ENCODE results near the gene GOLGA5. TPM values are rescaled to one million over a fixed set of nuclear protein-coding genes. Genes with fewer than 3 reads are reported as not detected.
"Not testable (repeated sequence)": the region's sequence is repeated elsewhere in the genome, so short reads cannot be mapped to it uniquely, and the experiment has no call there.

The GOLGA5 gene
- total RNA-seq, 1 experiment from 2014 or later: 22.3 TPM

DNA sequence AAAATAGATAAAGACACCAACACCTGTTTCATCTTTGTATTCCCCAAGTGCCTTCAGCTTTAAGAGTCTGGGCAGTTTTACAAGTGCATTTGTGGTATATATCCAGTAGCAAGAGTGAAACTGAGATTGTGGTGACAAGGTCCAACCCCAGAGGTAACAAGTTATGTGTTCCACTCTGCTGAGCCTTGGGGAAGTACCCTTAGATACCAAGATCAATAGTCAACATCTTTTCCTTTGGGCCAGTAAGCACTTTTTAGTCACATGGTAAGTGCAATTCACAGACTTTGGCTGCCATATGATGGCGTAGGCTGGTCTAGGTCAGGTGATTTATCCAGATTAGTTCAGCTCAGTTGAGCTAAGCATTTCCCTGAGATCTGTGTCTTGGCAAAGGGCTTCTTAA lies 25.9 kb upstream of the GOLGA5 start:
- H3K36me3 ChIP-seq (ENCODE audit: control insufficient read depth, insufficient read depth, low read length); BruUV-seq (replicated peaks); CTCF ChIA-PET; H3K27ac ChIP-seq (ENCODE audit: low read length); intact Hi-C loops (cut with micrococcal nuclease; ENCODE audit: unreplicated experiment); H3K9me3 ChIP-seq (ENCODE audit: control insufficient read depth, insufficient read depth, low read depth, low read length); ATAC-seq; DNase-seq (ENCODE audit: low read depth, low spot score); in situ Hi-C loops (cut with HindIII; ENCODE audit: low pct_unique_long_range_greater_than_20kb, low sequenced_read_pairs); H3K4me3 ChIP-seq (ENCODE audit: low read depth in 2 of 2, low read length in 2 of 2); H3K27me3 ChIP-seq (ENCODE audit: control insufficient read depth, insufficient read depth, low read length); H3K4me1 ChIP-seq (ENCODE audit: control insufficient read depth, insufficient read depth, low read length): not testable (repeated sequence)
- POLR2A ChIA-PET: interaction anchor here (0.7 kb wide), 1 partner anchor 20 kb away, joined by 3 read pairs; the partner anchor contains the start of gene LGMN

DNA sequence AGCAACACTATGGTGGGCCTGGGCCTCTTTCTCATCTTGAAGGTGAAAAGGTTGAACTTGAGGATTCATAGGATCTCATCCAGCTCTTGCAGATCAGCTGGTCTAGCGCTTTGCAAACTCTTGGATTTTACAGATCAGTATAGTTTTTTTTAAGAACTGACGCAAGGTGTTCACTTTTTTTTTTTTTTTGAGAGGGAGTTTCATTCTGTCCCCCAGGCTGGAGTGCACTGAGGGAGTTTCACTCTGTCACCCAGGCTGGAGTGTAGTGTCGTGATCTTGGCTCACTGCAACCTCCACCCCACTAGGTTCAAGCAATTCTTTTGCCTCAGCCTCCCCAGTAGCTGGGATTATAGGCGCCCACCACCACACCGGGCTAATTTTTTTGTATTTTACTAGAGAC lies 25.3 kb upstream of the GOLGA5 start:
- ChIA-PET POLR2A (interaction anchor here (0.7 kb wide), 1 partner anchor 161 kb away, joined by 3 read pairs; no protein-coding TSS in a partner anchor), CTCF (no interaction called here)
- ATAC-seq: no peak
- in situ Hi-C loops (cut with HindIII; ENCODE audit: low pct_unique_long_range_greater_than_20kb, low sequenced_read_pairs): no loop called here
- Histone ChIP-seq H3K27ac (ENCODE audit: low read length) (no peak overlapping the region), H3K4me3 (ENCODE audit: low read depth in 2 of 2, low read length in 2 of 2) (no peak overlapping the region), H3K36me3 (ENCODE audit: control insufficient read depth, insufficient read depth, low read length) (no peaks in the 10 kb centered on the region), H3K27me3 (ENCODE audit: control insufficient read depth, insufficient read depth, low read length) (no peaks in the 10 kb centered on the region), H3K9me3 (ENCODE audit: control insufficient read depth, insufficient read depth, low read depth, low read length) (no peaks in the 10 kb centered on the region), H3K4me1 (ENCODE audit: control insufficient read depth, insufficient read depth, low read length) (no peaks in the 10 kb centered on the region)
- DNase-seq (ENCODE audit: low read depth, low spot score): no peak
- BruUV-seq (replicated peaks): no TSS peak
- intact Hi-C loops (cut with micrococcal nuclease; ENCODE audit: unreplicated experiment): no loop called here
- TF ChIP-seq, protein P1, sequence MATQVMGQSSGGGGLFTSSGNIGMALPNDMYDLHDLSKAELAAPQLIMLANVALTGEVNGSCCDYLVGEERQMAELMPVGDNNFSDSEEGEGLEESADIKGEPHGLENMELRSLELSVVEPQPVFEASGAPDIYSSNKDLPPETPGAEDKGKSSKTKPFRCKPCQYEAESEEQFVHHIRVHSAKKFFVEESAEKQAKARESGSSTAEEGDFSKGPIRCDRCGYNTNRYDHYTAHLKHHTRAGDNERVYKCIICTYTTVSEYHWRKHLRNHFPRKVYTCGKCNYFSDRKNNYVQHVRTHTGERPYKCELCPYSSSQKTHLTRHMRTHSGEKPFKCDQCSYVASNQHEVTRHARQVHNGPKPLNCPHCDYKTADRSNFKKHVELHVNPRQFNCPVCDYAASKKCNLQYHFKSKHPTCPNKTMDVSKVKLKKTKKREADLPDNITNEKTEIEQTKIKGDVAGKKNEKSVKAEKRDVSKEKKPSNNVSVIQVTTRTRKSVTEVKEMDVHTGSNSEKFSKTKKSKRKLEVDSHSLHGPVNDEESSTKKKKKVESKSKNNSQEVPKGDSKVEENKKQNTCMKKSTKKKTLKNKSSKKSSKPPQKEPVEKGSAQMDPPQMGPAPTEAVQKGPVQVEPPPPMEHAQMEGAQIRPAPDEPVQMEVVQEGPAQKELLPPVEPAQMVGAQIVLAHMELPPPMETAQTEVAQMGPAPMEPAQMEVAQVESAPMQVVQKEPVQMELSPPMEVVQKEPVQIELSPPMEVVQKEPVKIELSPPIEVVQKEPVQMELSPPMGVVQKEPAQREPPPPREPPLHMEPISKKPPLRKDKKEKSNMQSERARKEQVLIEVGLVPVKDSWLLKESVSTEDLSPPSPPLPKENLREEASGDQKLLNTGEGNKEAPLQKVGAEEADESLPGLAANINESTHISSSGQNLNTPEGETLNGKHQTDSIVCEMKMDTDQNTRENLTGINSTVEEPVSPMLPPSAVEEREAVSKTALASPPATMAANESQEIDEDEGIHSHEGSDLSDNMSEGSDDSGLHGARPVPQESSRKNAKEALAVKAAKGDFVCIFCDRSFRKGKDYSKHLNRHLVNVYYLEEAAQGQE (IDR thresholded peaks at IDR 0.05; ENCODE audit: insufficient read depth in 1 of 2, low read depth in 2 of 2, low read length in 1 of 2): no peak
- TF ChIP-seq POLR2AphosphoS5 (IDR thresholded peaks at IDR 0.05; ENCODE audit: low read depth, low read length) (no peak), TCF7L2 (IDR thresholded peaks at IDR 0.05; ENCODE audit: low read depth, low read length) (no peak), SIN3A (IDR thresholded peaks at IDR 0.05; ENCODE audit: borderline replicate concordance, insufficient read depth, low read depth, low read length) (no peak)
- TF ChIP-seq, protein P2, sequence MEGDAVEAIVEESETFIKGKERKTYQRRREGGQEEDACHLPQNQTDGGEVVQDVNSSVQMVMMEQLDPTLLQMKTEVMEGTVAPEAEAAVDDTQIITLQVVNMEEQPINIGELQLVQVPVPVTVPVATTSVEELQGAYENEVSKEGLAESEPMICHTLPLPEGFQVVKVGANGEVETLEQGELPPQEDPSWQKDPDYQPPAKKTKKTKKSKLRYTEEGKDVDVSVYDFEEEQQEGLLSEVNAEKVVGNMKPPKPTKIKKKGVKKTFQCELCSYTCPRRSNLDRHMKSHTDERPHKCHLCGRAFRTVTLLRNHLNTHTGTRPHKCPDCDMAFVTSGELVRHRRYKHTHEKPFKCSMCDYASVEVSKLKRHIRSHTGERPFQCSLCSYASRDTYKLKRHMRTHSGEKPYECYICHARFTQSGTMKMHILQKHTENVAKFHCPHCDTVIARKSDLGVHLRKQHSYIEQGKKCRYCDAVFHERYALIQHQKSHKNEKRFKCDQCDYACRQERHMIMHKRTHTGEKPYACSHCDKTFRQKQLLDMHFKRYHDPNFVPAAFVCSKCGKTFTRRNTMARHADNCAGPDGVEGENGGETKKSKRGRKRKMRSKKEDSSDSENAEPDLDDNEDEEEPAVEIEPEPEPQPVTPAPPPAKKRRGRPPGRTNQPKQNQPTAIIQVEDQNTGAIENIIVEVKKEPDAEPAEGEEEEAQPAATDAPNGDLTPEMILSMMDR (IDR thresholded peaks at IDR 0.05): no peak

DNA sequence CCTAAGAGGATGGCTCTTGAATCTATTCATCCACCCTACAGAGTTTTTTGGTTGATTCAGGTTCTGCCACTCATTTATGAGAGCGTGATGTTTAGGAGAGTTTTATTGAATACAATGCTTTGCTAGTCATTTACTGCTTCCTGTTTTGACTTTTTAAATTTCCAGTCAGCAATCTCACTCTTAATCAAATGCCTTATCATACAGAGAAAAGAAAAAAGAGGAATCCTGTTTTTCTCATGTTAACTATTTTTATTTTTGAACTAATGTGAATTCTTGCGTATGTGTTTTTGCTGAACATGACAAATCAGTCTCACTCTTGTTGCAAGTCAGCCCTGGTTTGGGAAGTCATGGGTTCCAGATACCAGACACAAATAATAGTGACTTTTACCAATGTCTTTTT lies 23.6 kb upstream of the GOLGA5 start:
- Histone ChIP-seq H3K9me3 (ENCODE audit: control insufficient read depth, insufficient read depth, low read depth, low read length) (no peaks in the 10 kb centered on the region), H3K4me1 (ENCODE audit: control insufficient read depth, insufficient read depth, low read length) (no peaks in the 10 kb centered on the region), H3K27ac (ENCODE audit: low read length) (no peak overlapping the region), H3K27me3 (ENCODE audit: control insufficient read depth, insufficient read depth, low read length) (no peaks in the 10 kb centered on the region), H3K36me3 (ENCODE audit: control insufficient read depth, insufficient read depth, low read length) (no peaks in the 10 kb centered on the region), H3K4me3 (ENCODE audit: low read depth in 2 of 2, low read length in 2 of 2) (no peak overlapping the region)
- ChIA-PET CTCF (no interaction called here), POLR2A (no interaction called here)
- ATAC-seq: no peak
- DNase-seq (ENCODE audit: low read depth, low spot score): no peak
- intact Hi-C loops (cut with micrococcal nuclease; ENCODE audit: unreplicated experiment) (no loop called here), in situ Hi-C loops (cut with HindIII; ENCODE audit: low pct_unique_long_range_greater_than_20kb, low sequenced_read_pairs) (no loop called here)
- TF ChIP-seq TCF7L2 (IDR thresholded peaks at IDR 0.05; ENCODE audit: low read depth, low read length): no peak
- TF ChIP-seq, protein P2 (IDR thresholded peaks at IDR 0.05): no peak
- TF ChIP-seq, protein P1 (IDR thresholded peaks at IDR 0.05; ENCODE audit: insufficient read depth in 1 of 2, low read depth in 2 of 2, low read length in 1 of 2): no peak
- no peak for TF ChIP-seq SIN3A (IDR thresholded peaks at IDR 0.05; ENCODE audit: borderline replicate concordance, insufficient read depth, low read depth, low read length)
- no peak for TF ChIP-seq POLR2AphosphoS5 (IDR thresholded peaks at IDR 0.05; ENCODE audit: low read depth, low read length)
- no TSS peak for BruUV-seq (replicated peaks)
